HG03457 (cell line): Measurements from ENCODE around the gene ALDH3B2.
"Not testable (repeated sequence)": the region's sequence is repeated elsewhere in the genome, so short reads cannot be mapped to it uniquely, and the experiment has no call there.

ENCODE experiments used
- ATAC-seq: cut with Tn5 transposase; IDR thresholded peaks from one replicate; pipeline ENCODE4 v1.9.1; 2021; ENCODE audit warnings: moderate number of reproducible peaks; ENCODE audit not compliant: unreplicated experiment

Gene ALDH3B2

DNA sequence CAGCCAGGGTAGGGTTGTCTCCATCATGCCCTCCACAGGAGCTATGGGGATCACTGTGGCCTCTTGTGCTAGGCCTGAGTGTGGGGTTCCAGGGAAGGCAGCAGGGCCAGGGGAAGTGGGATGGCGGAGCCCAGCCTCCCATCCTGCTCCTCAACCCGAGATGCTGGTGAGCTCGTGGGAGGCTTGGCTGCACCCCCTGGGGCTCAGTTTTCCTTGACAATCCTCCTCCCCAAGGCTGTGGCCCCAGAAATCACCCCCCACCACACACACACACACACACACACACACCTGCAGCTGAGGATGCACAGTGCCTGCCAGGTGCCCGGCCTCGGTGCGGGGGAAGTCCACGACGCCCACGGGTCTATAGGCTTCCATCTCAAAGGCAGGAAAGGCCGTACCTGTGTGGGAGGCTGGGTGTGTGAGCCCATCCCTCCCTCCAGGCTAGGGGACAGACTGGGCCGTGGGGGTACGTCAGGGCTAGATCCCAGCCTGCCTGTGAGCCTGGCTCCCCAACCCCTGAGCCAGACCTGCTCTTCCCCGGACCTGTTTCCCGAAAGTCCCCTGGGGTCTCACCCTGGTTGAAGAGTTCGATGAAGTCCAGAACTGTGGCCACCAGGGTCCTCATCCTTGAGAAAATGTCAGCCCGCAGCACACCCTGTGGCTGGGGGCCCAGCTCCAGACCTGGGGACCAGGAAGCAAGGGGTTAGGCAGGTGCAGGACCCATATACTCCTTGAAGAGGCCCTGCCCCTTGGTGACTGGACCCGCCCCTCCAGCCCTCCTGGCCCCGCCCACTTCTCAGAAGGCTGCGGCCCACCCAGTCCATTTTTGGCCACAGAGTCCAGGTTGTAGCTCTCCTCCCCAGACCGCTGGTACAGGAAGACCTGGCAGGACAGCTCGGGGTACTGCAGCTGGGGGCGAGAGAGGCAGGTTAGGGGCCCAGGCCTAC is 29.7 kb downstream of the ALDH3B2 start:
- no peak for ATAC-seq

DNA sequence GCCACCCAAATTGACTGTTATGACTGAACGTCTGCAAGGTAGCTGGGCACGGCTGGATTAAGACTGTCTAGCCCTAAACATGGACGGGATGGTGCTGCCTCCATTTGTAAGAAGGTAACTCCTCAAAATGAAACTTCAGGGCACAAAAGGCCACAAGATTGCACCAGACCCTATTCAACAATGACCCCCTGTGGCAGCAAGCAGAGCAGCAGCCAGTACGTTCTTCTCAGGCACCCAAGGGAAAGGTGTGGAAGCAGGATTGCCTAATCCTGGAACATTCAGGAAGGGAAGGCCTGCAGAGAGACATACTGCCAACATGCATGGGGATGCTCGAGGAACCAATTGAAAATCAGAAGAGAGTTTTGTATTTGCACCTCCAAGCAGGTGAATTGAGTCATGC is 30.4 kb downstream of the ALDH3B2 start:
- ATAC-seq, result no peak

DNA sequence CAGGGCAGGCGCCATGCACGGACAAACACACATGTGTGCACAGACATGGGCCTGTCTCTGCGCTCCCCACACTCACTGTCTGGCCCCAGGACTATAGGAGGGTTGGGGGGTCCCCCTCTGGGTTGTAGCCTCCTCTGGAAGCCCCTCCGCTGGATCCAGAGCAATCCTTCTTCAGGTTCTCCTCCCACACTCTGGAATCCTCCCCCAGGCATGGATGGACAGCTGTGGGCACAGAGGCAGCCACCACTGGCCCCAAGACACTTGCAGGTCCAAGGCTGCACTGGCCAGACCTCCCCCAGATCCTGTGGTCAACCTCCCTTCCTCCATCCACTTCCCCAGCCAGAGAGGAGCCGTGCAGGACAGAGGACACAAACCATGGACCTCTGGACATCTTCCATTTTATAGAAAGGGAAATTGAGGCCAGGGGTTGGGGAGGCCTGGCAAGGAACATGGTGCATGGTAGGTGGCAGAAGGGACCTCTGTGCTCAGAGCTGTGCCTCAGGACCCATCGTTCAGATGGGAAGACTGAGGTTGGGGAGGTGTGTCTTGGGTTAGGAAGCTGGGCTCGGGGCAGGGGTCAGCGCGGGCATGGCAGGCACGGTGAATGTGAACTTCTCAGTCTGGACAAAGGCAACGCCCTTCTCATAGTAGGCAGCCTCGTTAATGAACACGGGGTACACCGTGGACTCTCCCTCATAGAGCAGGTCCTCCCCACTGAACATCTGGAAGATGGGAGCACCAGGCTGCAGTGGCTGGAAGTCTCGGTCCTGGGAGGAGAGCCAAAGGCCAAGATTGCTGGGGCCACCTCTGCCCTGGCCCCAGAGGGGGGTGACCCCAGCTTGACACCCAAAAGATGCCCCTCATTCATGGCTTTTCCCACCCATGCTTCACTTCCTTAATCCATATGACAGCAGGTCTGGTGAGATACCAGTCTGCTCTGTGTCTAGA is 32.0 kb downstream of the ALDH3B2 start:
- no peak for ATAC-seq

DNA sequence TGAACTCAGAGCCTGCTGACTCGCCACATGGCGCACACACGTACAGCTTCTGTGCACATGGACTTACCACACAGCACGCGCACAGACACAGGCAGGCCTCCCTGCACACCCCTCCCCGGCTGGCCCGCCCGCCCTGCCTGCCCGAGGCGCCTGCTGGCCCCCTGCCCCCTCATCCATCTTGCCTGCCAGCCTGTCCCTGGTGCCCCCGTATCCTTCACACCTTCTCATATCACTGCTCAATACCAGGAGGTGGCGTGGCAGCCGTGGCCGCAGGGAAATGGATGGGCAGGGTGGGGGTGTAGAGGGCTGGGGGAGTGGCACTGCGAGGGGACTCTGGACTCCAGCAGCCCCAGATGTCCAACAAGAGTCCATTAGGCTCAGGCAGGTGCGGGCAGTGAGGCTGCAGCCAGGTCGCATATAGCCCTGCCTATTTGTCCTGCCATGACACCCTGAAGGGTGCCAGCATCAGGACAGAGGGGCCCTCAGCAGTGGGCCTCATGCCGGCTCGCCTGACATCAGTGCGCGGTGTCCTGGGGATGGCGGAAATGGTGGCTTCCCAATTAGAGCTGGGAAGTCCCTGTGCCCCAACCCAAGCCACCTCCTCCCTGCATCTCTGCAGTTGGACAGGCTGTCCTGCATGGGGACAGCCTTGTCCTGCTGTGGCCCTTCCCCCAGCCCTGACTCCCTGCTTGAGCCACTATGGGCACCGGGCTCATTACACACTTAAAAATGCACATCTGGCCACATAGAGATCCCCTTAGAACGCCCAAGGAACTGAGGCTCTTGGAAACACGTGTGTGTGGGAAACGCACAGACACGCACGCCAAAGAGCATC is 32.9 kb downstream of the ALDH3B2 start:
- ATAC-seq, result no peak

DNA sequence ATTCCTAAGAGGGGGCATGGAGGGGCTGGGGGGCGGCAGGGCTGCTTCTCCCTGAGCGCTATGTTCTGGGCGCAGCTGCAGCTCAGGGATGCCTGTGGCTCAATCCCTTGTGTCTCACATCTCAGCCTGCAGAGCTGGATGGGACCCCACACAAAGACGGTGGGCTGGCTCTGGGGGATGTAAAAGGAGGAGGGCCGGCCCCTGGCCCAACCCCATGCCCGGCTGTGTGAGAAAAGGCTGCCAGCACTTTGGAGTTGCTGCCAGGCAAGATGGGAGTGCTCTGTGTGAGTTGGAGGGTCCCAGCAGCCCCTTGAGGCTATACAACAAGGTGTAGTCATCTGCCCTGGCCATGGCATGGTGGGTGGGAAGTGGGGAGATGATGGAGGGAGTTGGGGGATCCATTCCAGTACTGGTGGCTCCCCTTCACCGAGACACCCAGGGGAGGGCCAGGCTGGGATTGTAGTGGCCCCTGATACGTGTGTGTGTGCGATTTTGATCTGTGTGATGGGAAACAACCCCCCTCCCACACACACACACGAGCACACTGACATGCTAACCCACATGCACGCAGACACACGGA is 33.6 kb downstream of the ALDH3B2 start:
- ATAC-seq, result no peak

DNA sequence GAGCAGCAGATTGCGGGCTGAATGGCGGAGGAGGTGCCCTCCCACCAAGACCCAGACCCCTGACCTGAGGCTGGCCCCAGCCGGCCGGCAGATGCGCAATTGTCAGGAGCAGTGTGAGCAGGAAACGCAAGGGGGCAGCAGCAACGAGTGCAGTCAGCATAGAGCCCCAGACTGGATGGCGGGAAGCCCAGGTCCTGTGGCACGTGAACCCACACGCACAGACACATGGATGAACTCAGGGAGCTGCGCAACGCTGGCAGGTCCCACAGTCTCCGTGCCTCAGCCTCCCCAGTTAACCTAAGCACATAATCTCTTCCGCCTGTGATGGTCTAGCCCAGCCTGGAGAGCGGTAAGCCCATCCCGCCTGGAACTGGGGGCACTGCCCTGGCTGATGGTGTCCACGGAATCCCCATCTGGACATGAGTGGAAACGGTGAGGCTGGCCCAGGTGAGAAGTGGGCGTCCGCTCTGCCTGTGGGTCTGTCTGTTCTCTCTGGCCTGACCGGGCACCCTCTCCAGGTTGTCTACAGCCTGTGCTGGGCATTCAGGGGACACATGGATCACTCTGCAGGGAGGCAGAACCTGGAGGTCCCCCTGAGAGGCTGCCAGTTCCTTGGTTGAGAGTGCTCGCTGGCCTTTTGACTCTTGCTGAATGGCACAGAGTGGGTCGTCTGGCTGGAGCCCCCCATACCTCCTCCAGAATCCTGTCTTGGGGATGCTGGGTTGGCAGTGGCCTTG is 34.2 kb downstream of the ALDH3B2 start:
- ATAC-seq, result no peak

DNA sequence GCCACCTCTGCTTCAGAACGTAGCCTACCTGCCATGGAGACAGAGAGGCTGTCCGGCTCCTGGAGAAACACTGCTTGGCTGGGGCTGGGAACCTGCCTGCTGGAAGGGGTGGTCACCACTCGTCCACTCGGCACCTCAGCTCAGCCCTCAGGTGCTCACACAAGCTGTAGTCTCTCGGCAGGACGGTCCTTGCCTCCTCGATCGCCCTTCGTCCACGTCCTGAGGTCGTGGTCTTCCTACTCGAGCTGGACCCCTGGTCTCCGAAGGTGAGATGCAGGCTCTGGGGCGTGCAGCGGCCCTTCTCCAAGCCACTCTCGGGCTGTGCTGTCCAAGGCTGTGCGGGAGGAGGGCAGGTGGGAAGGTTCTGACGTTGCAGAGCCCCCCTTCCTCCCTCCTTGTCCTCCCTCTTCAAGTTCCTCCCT is 35.0 kb downstream of the ALDH3B2 start, which contains the start of gene TBX10:
TSS of gene TBX10 (minus strand) at position 326 of the 422 bp plus-strand sequence. CDS start at position 35, 291 bp downstream.
- ATAC-seq, result no peak

DNA sequence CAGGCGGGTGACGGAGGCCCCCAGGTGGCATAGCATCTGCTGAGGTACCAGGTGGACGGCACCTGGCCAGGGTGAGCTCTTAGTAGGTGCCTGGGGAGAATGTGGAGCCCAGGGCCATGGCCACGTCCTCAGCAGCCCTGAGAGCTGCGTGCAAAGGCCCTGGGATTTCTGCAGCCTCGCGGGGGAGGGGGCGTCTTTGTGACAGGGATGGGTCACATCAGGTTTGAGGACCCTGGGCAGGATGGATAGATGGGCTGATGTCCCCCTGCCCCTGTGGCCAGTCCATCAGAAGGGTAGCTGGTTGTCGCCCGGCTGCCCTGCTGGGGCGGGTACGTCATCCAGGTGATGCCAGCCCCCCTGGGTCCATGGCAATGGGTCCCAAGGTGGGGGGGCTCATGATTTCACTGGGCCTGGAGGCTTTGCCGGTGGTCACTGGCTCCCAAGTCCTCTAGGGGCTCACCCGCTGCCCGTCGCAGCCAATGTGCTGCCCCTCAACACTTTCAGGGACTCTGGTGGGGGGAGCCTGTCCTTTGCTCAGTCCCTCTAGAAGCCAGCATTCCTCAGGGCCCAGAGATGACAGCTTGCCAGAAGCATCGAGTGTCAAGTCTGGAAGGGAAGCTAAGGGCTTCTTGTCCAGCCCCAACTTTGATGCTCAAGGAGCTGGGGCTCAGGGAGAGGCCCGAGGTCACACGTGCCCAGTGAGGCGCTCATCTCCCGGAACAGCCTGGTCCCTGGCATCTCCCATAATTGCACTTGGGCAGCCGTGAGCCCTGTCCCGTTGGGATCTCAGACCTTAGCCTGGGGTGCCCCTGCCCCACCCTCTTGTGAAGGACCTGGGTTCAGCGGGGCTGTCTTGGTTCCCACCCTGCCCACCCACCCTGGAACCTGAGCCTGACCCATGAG is 35.6 kb downstream of the ALDH3B2 start:
- ATAC-seq, result no peak

DNA sequence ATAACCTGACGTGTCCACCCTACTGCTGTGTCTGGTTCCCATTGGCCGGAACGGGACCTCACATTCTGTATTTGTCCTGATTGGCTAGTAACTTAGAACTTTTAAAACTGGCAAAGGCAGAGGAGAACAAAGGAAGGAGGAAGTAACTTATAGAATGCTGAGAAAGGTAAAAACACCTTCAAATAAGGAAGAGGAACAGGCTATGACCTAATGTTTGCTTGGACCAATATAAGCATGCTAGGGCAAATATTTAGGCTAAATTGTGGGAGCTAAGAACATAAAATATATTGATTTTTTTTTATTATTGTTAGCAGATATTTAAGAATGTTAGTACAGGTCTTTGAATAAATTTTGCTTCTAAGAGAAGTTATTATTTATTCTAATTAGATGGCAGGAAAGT is 37.0 kb downstream of the ALDH3B2 start:
- ATAC-seq, result not testable (repeated sequence)

DNA sequence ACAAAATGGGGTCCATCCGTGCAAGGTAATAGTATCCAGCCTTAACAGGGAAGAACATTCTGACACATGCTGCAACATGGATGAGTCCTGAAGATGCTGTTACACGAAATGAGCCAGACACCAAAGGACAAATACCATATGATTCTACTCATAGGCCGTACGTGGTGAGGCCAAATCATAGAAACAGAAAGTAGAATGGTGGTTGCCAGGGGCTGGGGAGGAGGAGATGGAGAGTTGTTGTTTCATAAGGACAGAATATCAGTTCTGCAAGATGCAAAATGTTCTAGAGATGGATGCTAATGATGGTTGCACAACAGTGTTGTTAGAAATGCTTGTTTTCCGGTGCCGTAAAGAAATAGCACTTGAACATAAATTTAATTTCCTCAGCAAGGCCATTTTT is 37.5 kb downstream of the ALDH3B2 start:
- ATAC-seq, result no peak

DNA sequence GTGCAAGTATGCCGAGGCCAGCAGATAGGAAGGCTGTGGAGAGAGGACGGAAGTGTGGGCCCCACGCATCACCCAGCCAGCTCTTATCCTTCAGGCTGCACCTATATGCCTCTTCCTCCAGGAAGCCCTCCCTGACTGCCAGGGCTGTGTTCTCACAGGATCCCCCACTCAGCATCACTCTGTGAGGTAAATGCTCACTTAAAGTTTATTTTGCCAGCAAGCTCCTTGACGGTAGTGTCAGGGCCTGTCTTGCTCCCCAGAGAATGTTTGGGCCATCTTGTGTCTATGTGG is 39.2 kb downstream of the ALDH3B2 start:
- no peak for ATAC-seq

DNA sequence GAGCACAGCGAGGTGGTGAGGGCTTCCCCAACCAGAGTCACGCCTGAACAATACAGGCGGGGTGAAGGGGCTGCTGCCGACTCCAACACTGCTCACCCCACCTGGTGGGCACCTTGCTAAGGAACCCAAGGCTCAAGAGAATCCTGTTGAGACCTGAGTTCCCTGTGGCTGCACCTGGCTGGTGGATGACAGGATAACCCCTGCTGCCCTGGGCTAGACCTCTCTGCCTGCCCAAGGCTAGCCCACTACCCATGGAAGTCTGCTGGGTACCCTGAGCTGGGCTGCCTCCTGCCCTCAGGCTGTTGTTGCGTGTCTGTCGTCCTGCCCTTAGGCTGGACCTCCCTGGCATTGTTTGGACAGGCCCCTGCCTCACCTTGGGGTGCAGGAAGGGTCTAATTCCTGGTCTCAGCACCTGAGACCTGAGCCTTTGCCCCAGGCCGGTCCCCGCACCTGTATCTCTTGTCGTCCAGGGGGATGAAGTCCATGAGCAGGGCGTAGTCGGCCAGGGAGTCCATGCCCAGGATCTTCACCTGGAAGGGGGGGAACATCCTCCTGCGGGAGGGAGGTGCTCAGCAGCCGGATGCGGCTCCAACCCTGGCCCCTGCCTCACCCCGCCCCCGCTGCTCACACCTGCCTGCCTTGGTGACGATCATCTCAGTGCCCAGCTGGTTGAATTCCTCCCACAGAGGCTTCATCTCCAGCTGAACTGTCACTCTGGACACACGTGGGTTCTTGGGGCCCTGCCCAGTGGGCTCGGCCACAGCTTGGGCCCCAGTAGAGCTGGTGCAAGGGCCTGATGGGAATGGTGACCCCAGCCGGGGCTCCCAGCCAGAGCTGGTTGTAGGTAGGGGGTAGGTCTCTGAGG is 39.8 kb downstream of the ALDH3B2 start:
- no peak for ATAC-seq

DNA sequence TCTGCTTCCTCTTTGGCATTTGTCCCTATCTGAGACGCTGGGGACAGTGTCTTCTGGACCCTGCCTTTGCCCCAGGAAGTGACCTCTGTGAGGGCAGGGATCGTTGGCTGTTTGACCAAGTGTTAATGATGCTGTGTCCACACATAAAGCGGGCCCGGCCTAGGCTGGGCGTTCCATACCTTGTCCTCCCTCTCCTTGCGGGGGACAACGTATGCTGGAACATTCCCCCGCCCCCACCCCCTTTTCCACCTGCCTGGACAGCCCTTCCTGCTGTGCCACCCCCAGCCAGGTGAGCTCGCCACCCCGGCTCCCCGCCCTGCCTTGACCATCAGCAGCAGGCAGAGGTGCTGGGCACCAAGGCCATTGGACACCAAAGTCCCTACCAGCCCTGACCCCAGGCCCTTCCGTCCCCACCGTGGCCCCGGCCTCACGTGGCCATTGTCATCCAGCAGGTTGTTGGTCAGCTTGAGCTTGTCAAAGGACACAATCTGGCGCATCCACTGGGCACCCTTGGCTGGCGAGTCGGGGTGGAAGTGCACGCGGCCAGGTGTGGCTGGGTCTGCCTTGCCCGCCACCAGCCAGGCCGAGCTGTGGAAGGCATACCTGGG is 40.6 kb downstream of the ALDH3B2 start:
- ATAC-seq, result no peak

DNA sequence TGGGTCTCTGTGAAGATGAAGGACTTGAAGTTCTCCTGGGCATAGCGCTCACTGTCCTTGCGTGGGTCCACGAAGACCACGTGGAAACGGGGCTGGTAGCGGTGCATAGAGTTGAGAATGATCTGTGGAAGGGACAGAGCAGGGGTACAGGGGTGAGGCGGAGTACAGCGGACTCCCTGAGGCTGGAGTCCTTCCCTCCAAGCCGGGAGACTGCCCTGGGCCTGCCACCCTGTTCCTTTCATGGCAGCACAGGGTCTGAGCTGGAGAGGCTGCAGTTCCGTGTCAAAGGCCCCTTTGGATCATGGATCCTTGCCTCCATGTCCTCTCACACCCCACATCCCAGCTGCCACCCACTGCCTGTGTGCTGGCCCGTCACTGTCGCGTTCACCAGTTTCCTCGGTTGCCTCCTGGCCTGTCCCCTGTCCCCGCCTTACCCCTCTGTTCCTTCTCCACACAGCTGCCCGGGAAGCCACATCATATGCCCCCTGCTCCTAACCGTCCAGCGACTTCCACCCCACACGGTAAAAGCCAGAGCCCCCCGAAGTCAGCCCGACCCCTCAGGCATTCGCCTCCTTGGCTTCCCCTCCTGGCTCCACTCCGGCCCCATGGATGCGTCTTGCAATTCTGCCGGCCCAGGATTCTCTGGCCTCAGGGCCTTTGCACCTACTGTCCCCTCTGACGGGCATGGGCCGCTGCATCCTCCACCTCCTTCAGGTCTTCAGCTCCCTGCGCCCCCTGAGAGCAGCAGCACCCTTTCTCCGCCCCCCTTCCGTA is 41.3 kb downstream of the ALDH3B2 start:
- ATAC-seq, result no peak

DNA sequence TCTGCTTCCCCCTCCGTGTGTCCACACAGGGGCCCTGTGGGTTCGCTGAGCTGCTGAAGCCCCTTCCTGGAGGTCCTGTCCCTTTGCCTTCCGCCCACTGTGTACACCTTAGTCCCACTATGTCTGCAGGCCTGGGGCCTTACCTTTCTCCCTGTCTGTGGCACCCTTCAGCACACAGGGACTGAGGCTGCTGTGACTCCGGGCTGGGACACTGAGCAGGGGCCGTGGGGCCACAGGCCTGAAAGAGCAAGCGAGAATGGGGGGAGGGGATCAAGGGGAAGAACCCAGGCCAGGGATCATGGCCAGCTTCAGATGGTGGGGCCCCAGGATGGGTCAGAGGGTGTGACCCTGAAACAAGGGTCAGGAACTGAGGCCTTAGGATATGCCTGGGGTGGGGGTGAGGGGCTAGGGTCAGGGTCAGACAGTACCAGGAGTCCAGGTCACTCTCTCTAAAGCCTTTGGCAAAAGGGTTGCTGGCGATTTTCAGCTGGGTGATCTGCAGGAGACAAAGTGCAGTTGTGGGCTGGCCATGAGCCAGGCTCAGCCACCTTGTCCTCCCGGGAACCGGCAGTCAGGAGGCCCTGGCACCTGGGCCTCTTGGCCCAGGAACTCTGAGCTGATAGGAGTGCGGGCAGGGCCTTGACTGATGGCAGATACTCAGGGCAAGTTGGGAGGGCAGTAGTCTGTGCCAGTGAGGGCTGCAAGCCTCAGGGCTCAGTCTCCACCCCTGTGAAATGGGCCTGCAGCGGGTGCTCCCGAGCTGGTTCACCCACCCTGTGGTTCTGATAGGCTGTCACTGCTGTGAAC is 42.0 kb downstream of the ALDH3B2 start:
- no peak for ATAC-seq

DNA sequence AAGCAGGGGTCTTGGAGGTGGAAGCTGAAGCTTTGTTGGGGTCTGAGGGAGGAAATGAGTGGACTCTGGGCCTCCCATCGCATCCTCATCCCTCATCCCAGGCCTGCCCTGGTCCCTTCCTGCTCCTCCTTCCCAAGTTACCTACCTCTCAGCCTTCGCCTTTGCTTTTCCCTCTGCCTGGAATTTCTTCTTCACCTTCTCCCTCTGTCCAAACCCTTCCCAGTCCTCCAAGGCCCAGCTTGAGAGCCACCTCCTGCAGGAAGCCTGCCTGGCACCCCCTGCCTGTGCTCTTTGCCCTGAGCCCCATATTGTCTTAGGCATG is 42.6 kb downstream of the ALDH3B2 start:
- no peak for ATAC-seq
